Chondrocyte (in vitro differentiated cells): ENCODE results near the gene ARID4A. TPM values are rescaled to one million over a fixed set of nuclear protein-coding genes. Genes with fewer than 3 reads are reported as not detected.
"Not testable (repeated sequence)": the region's sequence is repeated elsewhere in the genome, so short reads cannot be mapped to it uniquely, and the experiment has no call there.

Experiments
- DNase-seq: peaks from one replicate; pipeline ENCODE4 v3.0.0; 2021; ENCODE audit warnings: mixed read lengths, low spot score
- H3K27ac Mint-ChIP-seq: one replicate; pipeline ENCODE4 v1.8.0; 2021; ENCODE audit warnings: mild to moderate bottlenecking, moderate library complexity, mixed read lengths; ENCODE audit not compliant: unreplicated experiment
- H3K27me3 Mint-ChIP-seq: 2 replicates; pipeline ENCODE4 v1.8.0; 2021; ENCODE audit warnings: low read depth, mixed read lengths
- H3K36me3 Mint-ChIP-seq: 2 replicates; pipeline ENCODE4 v1.8.0; 2021; ENCODE audit warnings: low read depth, mixed read lengths
- H3K4me1 Mint-ChIP-seq: 2 replicates; pipeline ENCODE4 v1.8.0; 2021; ENCODE audit warnings: low read depth, mild to moderate bottlenecking, mixed read lengths
- H3K4me3 Mint-ChIP-seq: one replicate; pipeline ENCODE4 v1.8.0; 2021; ENCODE audit warnings: mild to moderate bottlenecking, moderate library complexity, mixed read lengths; ENCODE audit not compliant: unreplicated experiment
- H3K9me3 Mint-ChIP-seq: 2 replicates; pipeline ENCODE4 v1.8.0; 2021; ENCODE audit warnings: low read depth, mixed read lengths
- CTCF ChIP-seq: fragments of 200-600 bp; sonication (generic); IDR thresholded peaks from 2 replicates; pipeline ENCODE4 v1.5.0; 2021; ENCODE audit warnings: antibody characterized with exemption, mild to moderate bottlenecking, moderate library complexity
- total RNA-seq: library from RNA; stranded (reverse); gene quantifications from 3 replicates; pipeline ENCODE4 v1.2.1, GENCODE V29; 2021

Gene ARID4A
- total RNA-seq, 1 donor from 2014 or later, result 14.0 TPM

- no peak for DNase-seq
- no peak overlapping the region for H3K4me3 Mint-ChIP-seq
These were observed 55.4 kb downstream of the ARID4A start for GRCh38 chr14:58353516-58354299.

GRCh38 chr14:58354808-58355207 is 56.5 kb downstream of the ARID4A start:
- Mint-ChIP-seq H3K27ac (no peak overlapping the region), H3K27me3 (no peaks in the 10 kb centered on the region), H3K9me3 (no peaks in the 10 kb centered on the region), H3K4me3 (no peak overlapping the region), H3K36me3 (peaks cover 17% of the 10 kb centered on the region), H3K4me1 (no peaks in the 10 kb centered on the region)
- TF ChIP-seq CTCF, result no peak
- no peak for DNase-seq

More at GRCh38 chr14:58353516-58354299, 55.4 kb downstream of the ARID4A start:
- Mint-ChIP-seq H3K27me3 (no peaks in the 10 kb centered on the region), H3K4me1 (no peaks in the 10 kb centered on the region), H3K27ac (no peak overlapping the region), H3K9me3 (no peaks in the 10 kb centered on the region), H3K36me3 (peaks cover 22% of the 10 kb centered on the region)
- no peak for TF ChIP-seq CTCF

GRCh38 chr14:58356268-58356667 is 57.9 kb downstream of the ARID4A start:
- Mint-ChIP-seq H3K4me1 (no peaks in the 10 kb centered on the region), H3K9me3 (no peaks in the 10 kb centered on the region), H3K4me3 (no peak overlapping the region), H3K27me3 (no peaks in the 10 kb centered on the region), H3K27ac (no peak overlapping the region), H3K36me3 (peaks cover 16% of the 10 kb centered on the region)
- TF ChIP-seq CTCF, result no peak
- no peak for DNase-seq

- H3K27ac Mint-ChIP-seq, H3K9me3 Mint-ChIP-seq, DNase-seq, H3K4me1 Mint-ChIP-seq, H3K4me3 Mint-ChIP-seq, H3K27me3 Mint-ChIP-seq: not testable (repeated sequence)
- peaks cover 17% of the 10 kb centered on the region for H3K36me3 Mint-ChIP-seq
These were observed 63.9 kb downstream of the ARID4A start for GRCh38 chr14:58362272-58362671.

- H3K4me3 Mint-ChIP-seq, result no peak overlapping the region
- no peaks in the 10 kb centered on the region for H3K27me3 Mint-ChIP-seq
- H3K9me3 Mint-ChIP-seq, result no peaks in the 10 kb centered on the region
- peak; percentile 77 for TF ChIP-seq CTCF
- no peak for DNase-seq
- H3K27ac Mint-ChIP-seq, result no peak overlapping the region
- H3K36me3 Mint-ChIP-seq, result peaks cover 22% of the 10 kb centered on the region
- no peaks in the 10 kb centered on the region for H3K4me1 Mint-ChIP-seq
These were observed 64.5 kb downstream of the ARID4A start for GRCh38 chr14:58362798-58363412.
